Caco-2 (cell line): ENCODE data around the gene HMCN2. TPM values are rescaled to one million over a fixed set of nuclear protein-coding genes. Genes with fewer than 3 reads are reported as not detected.

ENCODE experiments used
- BruUV-seq: library from RNA; stranded (reverse); fragments of 400-500 nt; replicated peaks from 2 replicates; lab custom pipeline; 2021; lab: Mats Ljungman, UMichigan
- CTCF ChIA-PET: fragments of 300-600 bp; sonication (Branson Sonifier 250); formaldehyde crosslinking; loops from one replicate; lab custom pipeline; 2022; ENCODE audit warnings: antibody characterized with exemption; lab: Charles Lee
- POLR2A ChIA-PET: fragments of 300-600 bp; sonication (Branson Sonifier 250); formaldehyde crosslinking; loops from one replicate; lab custom pipeline; 2022; ENCODE audit warnings: antibody characterized with exemption; lab: Charles Lee
- DNase-seq, 2 experiments: peaks; one replicate each; pipeline versions ENCODE4 v3.0.0 to v3.0.0-alpha.2; 2020 to 2022
- H3K27me3 ChIP-seq: replicated peaks from 2 replicates; pipeline ENCODE4 v1.6.0; 2011; ENCODE audit warnings: low read length; ENCODE audit not compliant: control insufficient read depth, insufficient read depth
- H3K36me3 ChIP-seq: 2 replicates; pipeline ENCODE4 v1.5.1; 2011; ENCODE audit warnings: low read length; ENCODE audit not compliant: control insufficient read depth, insufficient read depth
- H3K4me1 ChIP-seq: fragments of 250-450 bp; sonication (Bioruptor Pico); 2 replicates; pipeline ENCODE4 v1.5.1; 2020; ENCODE audit warnings: mild to moderate bottlenecking
- H3K4me3 ChIP-seq: 2 replicates; pipeline ENCODE4 v1.5.1; 2011; ENCODE audit warnings: low read depth, mild to moderate bottlenecking, control low read depth, low read length
- H3K9me3 ChIP-seq: fragments of 250-450 bp; sonication (Bioruptor Pico); 2 replicates; pipeline ENCODE4 v1.5.1; 2020; ENCODE audit warnings: mild to moderate bottlenecking, moderate library complexity
- H3K27ac Mint-ChIP-seq: one replicate; pipeline ENCODE4 v1.8.0; 2022; ENCODE audit warnings: mixed read lengths; ENCODE audit not compliant: unreplicated experiment
- H3K27me3 Mint-ChIP-seq: one replicate; pipeline ENCODE4 v1.8.0; 2022; ENCODE audit warnings: mixed read lengths; ENCODE audit not compliant: insufficient read depth, unreplicated experiment
- H3K36me3 Mint-ChIP-seq: one replicate; pipeline ENCODE4 v1.8.0; 2022; ENCODE audit warnings: mild to moderate bottlenecking, mixed read lengths; ENCODE audit not compliant: insufficient read depth, unreplicated experiment
- H3K4me1 Mint-ChIP-seq: one replicate; pipeline ENCODE4 v1.8.0; 2022; ENCODE audit warnings: low read depth, mixed read lengths; ENCODE audit not compliant: unreplicated experiment
- H3K4me3 Mint-ChIP-seq: one replicate; pipeline ENCODE4 v1.8.0; 2022; ENCODE audit warnings: mild to moderate bottlenecking, moderate library complexity, mixed read lengths; ENCODE audit not compliant: unreplicated experiment
- H3K9me3 Mint-ChIP-seq: one replicate; pipeline ENCODE4 v1.8.0; 2022; ENCODE audit warnings: mixed read lengths; ENCODE audit not compliant: unreplicated experiment
- CTCF ChIP-seq, 2 experiments: fragments of 200-600 bp in 1 of 2; IDR thresholded peaks; 1 replicate in 1 of 2; 2 replicates in 1 of 2; pipeline versions ENCODE4 v1.5.1 to v1.8.0; 2011 to 2022; ENCODE audit warnings: antibody characterized with exemption in 1 of 2, control low read depth in 1 of 2, inconsistent platforms in 1 of 2, low read depth in 1 of 2, low read length in 1 of 2, mild to moderate bottlenecking in 1 of 2, moderate library complexity in 1 of 2; ENCODE audit not compliant: insufficient read depth in 1 of 2, severe bottlenecking in 1 of 2, unreplicated experiment in 1 of 2
- intact Hi-C: fragments of 100-400 bp; cut with micrococcal nuclease; formaldehyde crosslinking; loops from one replicate; pipeline ENCODE4 v1.10.0; 2022; ENCODE audit not compliant: unreplicated experiment
- total RNA-seq: library from RNA; stranded (reverse); gene quantifications from 2 replicates; pipeline ENCODE4 v1.2.3, GENCODE V29; 2022

The HMCN2 gene
- total RNA-seq, 1 experiment from 2014 or later: 0.41 TPM

- BruUV-seq: no TSS peak
Measured at GRCh38 chr9:130220352-130220751, 45.2 kb upstream of the HMCN2 start.

GRCh38 chr9:130222833-130223232 lies 42.7 kb upstream of the HMCN2 start:
- ChIA-PET POLR2A (no interaction called here), CTCF (interaction anchor here (0.5 kb wide), 1 partner anchor 337 kb away, joined by 4 read pairs; no protein-coding TSS in a partner anchor)
- no peak for DNase-seq
- Mint-ChIP-seq H3K27me3 (no peaks in the 10 kb centered on the region), H3K4me1 (no peaks in the 10 kb centered on the region), H3K9me3 (no peaks in the 10 kb centered on the region), H3K4me3 (no peak overlapping the region), H3K36me3 (peaks cover 5% of the 10 kb centered on the region), H3K27ac (no peak overlapping the region)
- Histone ChIP-seq H3K4me1 (no peaks in the 10 kb centered on the region), H3K4me3 (no peak overlapping the region), H3K9me3 (no peaks in the 10 kb centered on the region), H3K36me3 (no peaks in the 10 kb centered on the region; the same call in 1 of the 2 replicates), H3K27me3 (no peaks in the 10 kb centered on the region)
- BruUV-seq: no TSS peak
- intact Hi-C loops: no loop called here
- TF ChIP-seq CTCF (IDR thresholded peaks at IDR 0.05; ENCODE audit: insufficient read depth in 1 of 2, low read depth in 1 of 2, low read length in 1 of 2, severe bottlenecking in 1 of 2, unreplicated experiment in 1 of 2): no peak

More at GRCh38 chr9:130220352-130220751, 45.2 kb upstream of the HMCN2 start:
- H3K4me3 Mint-ChIP-seq: no peak overlapping the region
- intact Hi-C loops: no loop called here
- no peaks in the 10 kb centered on the region for H3K27me3 Mint-ChIP-seq
- Histone ChIP-seq H3K4me3 (no peak overlapping the region), H3K9me3 (no peaks in the 10 kb centered on the region), H3K27me3 (no peaks in the 10 kb centered on the region), H3K36me3 (no peaks in the 10 kb centered on the region), H3K4me1 (no peaks in the 10 kb centered on the region)
- no peaks in the 10 kb centered on the region for H3K4me1 Mint-ChIP-seq
- H3K36me3 Mint-ChIP-seq: peaks cover 5% of the 10 kb centered on the region
- no peak for TF ChIP-seq CTCF (IDR thresholded peaks at IDR 0.05; ENCODE audit: insufficient read depth in 1 of 2, low read depth in 1 of 2, low read length in 1 of 2, severe bottlenecking in 1 of 2, unreplicated experiment in 1 of 2)
- no peak overlapping the region for H3K27ac Mint-ChIP-seq
- ChIA-PET CTCF (no interaction called here), POLR2A (no interaction called here)
- H3K9me3 Mint-ChIP-seq: no peaks in the 10 kb centered on the region
- no peak for DNase-seq

- Mint-ChIP-seq H3K27me3 (no peaks in the 10 kb centered on the region), H3K36me3 (peaks cover 9% of the 10 kb centered on the region), H3K27ac (no peak overlapping the region), H3K4me1 (no peaks in the 10 kb centered on the region), H3K4me3 (no peak overlapping the region), H3K9me3 (no peaks in the 10 kb centered on the region)
- BruUV-seq: no TSS peak
- DNase-seq: no peak
- no peaks in the 10 kb centered on the region; the same call in 1 of the 2 replicates for H3K36me3 ChIP-seq
- H3K27me3 ChIP-seq: no peaks in the 10 kb centered on the region
- no peak for TF ChIP-seq CTCF (IDR thresholded peaks at IDR 0.05; ENCODE audit: insufficient read depth in 1 of 2, low read depth in 1 of 2, low read length in 1 of 2, severe bottlenecking in 1 of 2, unreplicated experiment in 1 of 2)
- H3K4me3 ChIP-seq: no peak overlapping the region
- ChIA-PET POLR2A (no interaction called here), CTCF (no interaction called here)
- intact Hi-C loops: no loop called here
- H3K9me3 ChIP-seq: no peaks in the 10 kb centered on the region
- no peaks in the 10 kb centered on the region for H3K4me1 ChIP-seq
Measured at GRCh38 chr9:130225071-130225470, 40.5 kb upstream of the HMCN2 start.
